ENCODE data around the gene CAVIN2.

DNA sequence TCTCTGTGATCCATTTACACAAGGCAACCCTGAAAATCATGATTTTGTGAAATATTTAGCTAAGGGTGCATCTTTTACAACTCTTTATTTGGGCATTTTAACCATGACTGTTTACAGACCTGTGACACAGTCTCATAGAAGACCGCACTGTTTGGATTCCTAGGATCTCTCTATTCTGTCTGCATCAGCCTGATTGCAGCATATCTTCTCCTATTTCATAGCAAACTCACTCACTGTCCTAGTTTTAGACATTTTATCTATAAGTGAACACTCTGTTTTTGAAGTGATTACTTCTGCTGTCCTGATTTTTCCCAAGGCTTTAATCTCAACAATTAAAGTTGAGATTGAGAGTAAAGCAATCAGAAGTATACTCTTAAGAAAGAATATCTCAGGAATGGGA lies 56.2 kb downstream of the CAVIN2 start:
- TF ChIP-seq, protein P1, sequence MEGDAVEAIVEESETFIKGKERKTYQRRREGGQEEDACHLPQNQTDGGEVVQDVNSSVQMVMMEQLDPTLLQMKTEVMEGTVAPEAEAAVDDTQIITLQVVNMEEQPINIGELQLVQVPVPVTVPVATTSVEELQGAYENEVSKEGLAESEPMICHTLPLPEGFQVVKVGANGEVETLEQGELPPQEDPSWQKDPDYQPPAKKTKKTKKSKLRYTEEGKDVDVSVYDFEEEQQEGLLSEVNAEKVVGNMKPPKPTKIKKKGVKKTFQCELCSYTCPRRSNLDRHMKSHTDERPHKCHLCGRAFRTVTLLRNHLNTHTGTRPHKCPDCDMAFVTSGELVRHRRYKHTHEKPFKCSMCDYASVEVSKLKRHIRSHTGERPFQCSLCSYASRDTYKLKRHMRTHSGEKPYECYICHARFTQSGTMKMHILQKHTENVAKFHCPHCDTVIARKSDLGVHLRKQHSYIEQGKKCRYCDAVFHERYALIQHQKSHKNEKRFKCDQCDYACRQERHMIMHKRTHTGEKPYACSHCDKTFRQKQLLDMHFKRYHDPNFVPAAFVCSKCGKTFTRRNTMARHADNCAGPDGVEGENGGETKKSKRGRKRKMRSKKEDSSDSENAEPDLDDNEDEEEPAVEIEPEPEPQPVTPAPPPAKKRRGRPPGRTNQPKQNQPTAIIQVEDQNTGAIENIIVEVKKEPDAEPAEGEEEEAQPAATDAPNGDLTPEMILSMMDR (IDR thresholded peaks at IDR 0.05; ENCODE audit: low read depth, low read length, poor library complexity, severe bottlenecking): no peak
- TF ChIP-seq EZH2phosphoT487 (IDR thresholded peaks at IDR 0.05; ENCODE audit: borderline replicate concordance, low read length): no peak
